Spleen (tissue), 7 donors: ENCODE measurements around the gene TMEM170B.

ENCODE experiments used
- POLR2A ChIP-seq, 3 donors: fragments of 450-650 bp; IDR thresholded peaks; one replicate each; pipeline ENCODE4 v1.5.1; 2017; ENCODE audit warnings: antibody characterized with exemption in 3 of 3, mild to moderate bottlenecking in 1 of 3
- TF ChIP-seq, protein P1 (sequence below), 11 experiments: fragments of 200-600 bp in 7 of 11; fragments of 450-650 bp in 4 of 11; sonication (generic) in 4 of 11; IDR thresholded peaks in 8 of 11; conservative IDR thresholded peaks in 3 of 11; 1 replicate in 7 of 11; 2 replicates in 4 of 11; pipeline versions ENCODE4 v1.4.0 to v1.8.0; 2016 to 2021; ENCODE audit warnings: antibody characterized with exemption in 11 of 11, inconsistent platforms in 4 of 11, mild to moderate bottlenecking in 1 of 11
- donor health status: DM: no; HTN: no; CAD: no; lungs with moderate emphysema.
- donor health status: DM: no; HTN: no; CAD: no.
- donor health status: DM: no; HTN: no; CAD: no.

DNA sequence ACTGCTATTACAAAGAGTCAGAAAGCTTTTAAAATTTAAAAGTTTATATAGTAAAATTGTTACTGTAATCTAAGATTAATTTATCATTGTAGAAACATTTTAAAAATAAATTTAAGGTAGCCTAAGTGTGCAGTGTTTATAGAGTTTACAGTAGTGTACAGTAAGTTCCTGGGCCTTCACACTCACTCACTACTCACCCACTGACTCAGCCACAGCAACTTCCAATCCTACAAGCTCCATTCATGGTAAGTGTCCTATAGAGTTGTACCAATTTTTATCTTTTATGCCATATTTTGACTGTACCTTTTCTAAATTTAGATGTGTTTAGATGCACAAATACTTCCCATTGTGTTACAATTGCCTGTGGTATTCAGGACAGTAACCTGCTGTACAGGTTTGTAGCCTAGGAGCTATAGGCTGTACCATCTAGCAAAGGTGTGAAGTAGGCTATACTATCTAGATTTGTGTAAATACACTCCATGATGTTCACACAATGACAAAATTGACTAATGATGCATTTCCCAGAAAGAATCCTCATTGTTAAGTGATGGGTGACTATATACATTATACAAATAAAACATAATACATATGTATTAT lies 10.2 kb upstream of the TMEM170B start:
- TF ChIP-seq, protein P1, sequence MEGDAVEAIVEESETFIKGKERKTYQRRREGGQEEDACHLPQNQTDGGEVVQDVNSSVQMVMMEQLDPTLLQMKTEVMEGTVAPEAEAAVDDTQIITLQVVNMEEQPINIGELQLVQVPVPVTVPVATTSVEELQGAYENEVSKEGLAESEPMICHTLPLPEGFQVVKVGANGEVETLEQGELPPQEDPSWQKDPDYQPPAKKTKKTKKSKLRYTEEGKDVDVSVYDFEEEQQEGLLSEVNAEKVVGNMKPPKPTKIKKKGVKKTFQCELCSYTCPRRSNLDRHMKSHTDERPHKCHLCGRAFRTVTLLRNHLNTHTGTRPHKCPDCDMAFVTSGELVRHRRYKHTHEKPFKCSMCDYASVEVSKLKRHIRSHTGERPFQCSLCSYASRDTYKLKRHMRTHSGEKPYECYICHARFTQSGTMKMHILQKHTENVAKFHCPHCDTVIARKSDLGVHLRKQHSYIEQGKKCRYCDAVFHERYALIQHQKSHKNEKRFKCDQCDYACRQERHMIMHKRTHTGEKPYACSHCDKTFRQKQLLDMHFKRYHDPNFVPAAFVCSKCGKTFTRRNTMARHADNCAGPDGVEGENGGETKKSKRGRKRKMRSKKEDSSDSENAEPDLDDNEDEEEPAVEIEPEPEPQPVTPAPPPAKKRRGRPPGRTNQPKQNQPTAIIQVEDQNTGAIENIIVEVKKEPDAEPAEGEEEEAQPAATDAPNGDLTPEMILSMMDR (IDR thresholded peaks at IDR 0.05 in 8 of 11, conservative IDR thresholded peaks at IDR 0.05 in 3 of 11): no peak
- no peak for TF ChIP-seq POLR2A (IDR thresholded peaks at IDR 0.05)
